MM.1S (cell line): ENCODE measurements around the gene TFDP1.

Experiments used
- DNase-seq: peaks from one replicate; pipeline ENCODE4 v3.0.0-alpha.2; 2015
- H2AFZ ChIP-seq: fragments of 300-600 bp; sonication (generic); 2 replicates; pipeline ENCODE4 v1.6.0; 2016; ENCODE audit warnings: antibody characterized with exemption, low read length
- H3F3A ChIP-seq: fragments of 300-600 bp; sonication (generic); 2 replicates; pipeline ENCODE4 v1.6.1; 2016; ENCODE audit warnings: mild to moderate bottlenecking, antibody characterized with exemption, low read length, moderate library complexity, mixed read lengths; ENCODE audit not compliant: insufficient read depth
- H3K27ac ChIP-seq: fragments of 300-600 bp; sonication (generic); 2 replicates; pipeline ENCODE4 v1.5.1; 2016; ENCODE audit warnings: mild to moderate bottlenecking, low read length
- H3K27me3 ChIP-seq: fragments of 300-600 bp; sonication (generic); replicated peaks from 2 replicates; pipeline ENCODE4 v1.6.0; 2016; ENCODE audit warnings: low read length; ENCODE audit not compliant: insufficient read depth
- H3K36me3 ChIP-seq: fragments of 300-600 bp; sonication (generic); replicated peaks from 2 replicates; pipeline ENCODE4 v1.6.1; 2016; ENCODE audit warnings: mild to moderate bottlenecking, low read length, mixed read lengths; ENCODE audit not compliant: insufficient read depth
- H3K4me1 ChIP-seq: fragments of 300-600 bp; sonication (generic); 2 replicates; pipeline ENCODE4 v1.6.1; 2016; ENCODE audit warnings: low read length, mixed read lengths
- H3K4me2 ChIP-seq: fragments of 300-600 bp; sonication (generic); 2 replicates; pipeline ENCODE4 v1.6.0; 2016; ENCODE audit warnings: low read depth, low read length
- H3K4me3 ChIP-seq: fragments of 300-600 bp; sonication (generic); 2 replicates; pipeline ENCODE4 v1.5.1; 2016; ENCODE audit warnings: low read length, mixed read lengths
- H3K79me2 ChIP-seq: fragments of 300-600 bp; sonication (generic); 2 replicates; pipeline ENCODE4 v1.6.1; 2016; ENCODE audit warnings: mixed run types, low read length, mixed read lengths
- H3K9ac ChIP-seq: fragments of 300-600 bp; sonication (generic); 2 replicates; pipeline ENCODE4 v1.6.1; 2016; ENCODE audit warnings: low read length, mixed read lengths
- H3K9me2 ChIP-seq: fragments of 300-600 bp; sonication (generic); replicated peaks from 2 replicates; pipeline ENCODE4 v1.6.1; 2016; ENCODE audit warnings: mild to moderate bottlenecking, low read length, mixed read lengths; ENCODE audit not compliant: insufficient read depth
- H3K9me3 ChIP-seq: fragments of 300-600 bp; sonication (generic); replicated peaks from 2 replicates; pipeline ENCODE4 v1.6.1; 2016; ENCODE audit warnings: mild to moderate bottlenecking, low read length, mixed read lengths; ENCODE audit not compliant: insufficient read depth
- H4K20me1 ChIP-seq: fragments of 300-600 bp; sonication (generic); 2 replicates; pipeline ENCODE4 v1.6.1; 2016; ENCODE audit warnings: mild to moderate bottlenecking, low read length, moderate library complexity, mixed read lengths; ENCODE audit not compliant: insufficient read depth
- EZH2 ChIP-seq: fragments of 300-600 bp; sonication (generic); optimal IDR thresholded peaks from 2 replicates; pipeline ENCODE3; 2017; ENCODE audit warnings: low read depth, mild to moderate bottlenecking, antibody characterized with exemption, low read length, mixed read lengths
- EZH2phosphoT487 ChIP-seq: fragments of 300-600 bp; sonication (generic); IDR thresholded peaks from 2 replicates; pipeline ENCODE4 v1.6.1; 2018; ENCODE audit warnings: antibody characterized with exemption, low read length
- TF ChIP-seq, protein P1 (sequence below): fragments of 300-600 bp; sonication (generic); IDR thresholded peaks from 2 replicates; pipeline ENCODE4 v1.5.1; 2016; ENCODE audit warnings: antibody characterized with exemption, low read length, mixed read lengths

The TFDP1 gene

DNA sequence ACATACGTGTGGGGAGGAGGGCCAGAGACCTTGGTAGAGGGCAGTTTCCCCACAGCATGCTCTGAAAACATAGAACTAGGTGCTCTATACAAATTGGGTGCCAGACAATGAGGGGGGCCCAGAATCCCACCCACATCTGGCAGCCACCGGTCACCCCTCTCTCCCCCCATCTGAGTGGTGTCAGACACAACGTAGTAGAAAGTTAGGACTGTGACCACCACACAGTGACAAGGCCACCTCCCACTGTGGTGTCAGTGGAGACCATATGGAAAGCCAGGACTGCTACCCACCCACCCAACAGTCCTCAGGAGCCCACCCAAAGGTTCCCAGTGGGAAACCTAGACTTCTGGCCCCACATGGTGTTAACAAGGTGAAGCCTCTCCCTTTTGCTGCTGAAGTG is 75.5 kb downstream of the TFDP1 start:
- no peak for DNase-seq
- Histone ChIP-seq H3F3A (no peaks in the 10 kb centered on the region; the same call in 1 of the 2 replicates), H2AFZ (no peak overlapping the region), H3K4me3 (no peak overlapping the region), H3K36me3 (no peaks in the 10 kb centered on the region), H3K79me2 (no peaks in the 10 kb centered on the region), H3K4me2 (no peak overlapping the region), H3K9ac (no peak overlapping the region), H4K20me1 (no peaks in the 10 kb centered on the region), H3K4me1 (no peaks in the 10 kb centered on the region), H3K9me2 (no peaks in the 10 kb centered on the region), H3K27me3 (no peaks in the 10 kb centered on the region; the same call in none of the 2 replicates), H3K9me3 (no peaks in the 10 kb centered on the region), H3K27ac (no peak overlapping the region)
- TF ChIP-seq EZH2 (no peak), EZH2phosphoT487 (no peak)
- TF ChIP-seq, protein P1, sequence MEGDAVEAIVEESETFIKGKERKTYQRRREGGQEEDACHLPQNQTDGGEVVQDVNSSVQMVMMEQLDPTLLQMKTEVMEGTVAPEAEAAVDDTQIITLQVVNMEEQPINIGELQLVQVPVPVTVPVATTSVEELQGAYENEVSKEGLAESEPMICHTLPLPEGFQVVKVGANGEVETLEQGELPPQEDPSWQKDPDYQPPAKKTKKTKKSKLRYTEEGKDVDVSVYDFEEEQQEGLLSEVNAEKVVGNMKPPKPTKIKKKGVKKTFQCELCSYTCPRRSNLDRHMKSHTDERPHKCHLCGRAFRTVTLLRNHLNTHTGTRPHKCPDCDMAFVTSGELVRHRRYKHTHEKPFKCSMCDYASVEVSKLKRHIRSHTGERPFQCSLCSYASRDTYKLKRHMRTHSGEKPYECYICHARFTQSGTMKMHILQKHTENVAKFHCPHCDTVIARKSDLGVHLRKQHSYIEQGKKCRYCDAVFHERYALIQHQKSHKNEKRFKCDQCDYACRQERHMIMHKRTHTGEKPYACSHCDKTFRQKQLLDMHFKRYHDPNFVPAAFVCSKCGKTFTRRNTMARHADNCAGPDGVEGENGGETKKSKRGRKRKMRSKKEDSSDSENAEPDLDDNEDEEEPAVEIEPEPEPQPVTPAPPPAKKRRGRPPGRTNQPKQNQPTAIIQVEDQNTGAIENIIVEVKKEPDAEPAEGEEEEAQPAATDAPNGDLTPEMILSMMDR, result no peak

DNA sequence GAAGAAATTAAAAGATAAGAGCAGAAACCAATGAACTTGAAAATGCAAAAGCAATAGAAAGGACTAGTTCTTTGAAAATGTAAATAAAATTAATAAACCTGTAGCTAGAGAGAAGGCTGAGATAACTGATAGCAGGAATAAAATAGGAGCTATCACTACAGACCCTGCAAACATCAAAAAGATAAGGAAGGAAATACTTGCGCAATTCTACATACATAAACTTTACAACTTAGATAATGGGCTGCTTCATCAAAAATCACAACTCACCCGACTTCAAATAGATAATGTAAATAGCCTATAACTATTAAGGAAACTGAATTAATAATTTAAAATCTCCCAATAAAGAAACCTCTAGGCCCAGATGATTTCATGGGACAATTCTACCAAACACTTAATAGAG is 77.0 kb downstream of the TFDP1 start:
- Histone ChIP-seq H3K4me3 (no peak overlapping the region), H3K9me3 (no peaks in the 10 kb centered on the region), H3K36me3 (no peaks in the 10 kb centered on the region), H3K4me2 (no peak overlapping the region), H3K27me3 (no peaks in the 10 kb centered on the region; the same call in none of the 2 replicates), H3K79me2 (no peaks in the 10 kb centered on the region), H3F3A (peaks cover 7% of the 10 kb centered on the region; the same call in 1 of the 2 replicates), H3K4me1 (no peaks in the 10 kb centered on the region), H3K27ac (no peak overlapping the region), H3K9ac (no peak overlapping the region), H3K9me2 (no peaks in the 10 kb centered on the region), H2AFZ (no peak overlapping the region), H4K20me1 (no peaks in the 10 kb centered on the region)
- TF ChIP-seq, protein P1, result no peak
- no peak for TF ChIP-seq EZH2
- TF ChIP-seq EZH2phosphoT487, result no peak
- DNase-seq, result no peak

DNA sequence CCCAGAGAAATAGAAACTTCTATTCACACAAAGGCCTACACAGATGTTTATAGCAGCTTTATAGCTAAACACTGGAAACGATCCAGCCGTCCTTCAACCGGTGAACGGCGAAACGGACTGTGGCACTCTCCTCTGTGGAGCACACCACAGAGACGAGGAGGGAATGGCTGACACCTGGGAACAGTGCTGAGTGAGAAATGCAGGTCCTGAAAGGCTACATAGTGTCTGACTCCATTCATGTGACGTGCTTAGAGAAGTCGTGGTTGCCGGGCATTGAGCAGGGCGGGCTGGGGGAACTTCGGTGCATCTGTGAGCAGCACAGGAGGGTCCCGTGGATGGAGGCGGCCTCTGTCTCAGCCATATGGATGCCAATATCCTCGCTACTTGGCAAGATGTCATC is 79.4 kb downstream of the TFDP1 start:
- TF ChIP-seq, protein P1, result no peak
- TF ChIP-seq EZH2phosphoT487 (no peak), EZH2 (no peak)
- Histone ChIP-seq H3K9ac (no peak overlapping the region), H3K36me3 (no peaks in the 10 kb centered on the region), H3K79me2 (no peaks in the 10 kb centered on the region), H4K20me1 (no peaks in the 10 kb centered on the region), H3K4me3 (no peak overlapping the region), H3K4me2 (no peak overlapping the region), H3K9me2 (no peaks in the 10 kb centered on the region), H3K9me3 (no peaks in the 10 kb centered on the region), H3K4me1 (no peaks in the 10 kb centered on the region), H3K27ac (no peak overlapping the region), H2AFZ (no peak overlapping the region), H3K27me3 (peaks cover 17% of the 10 kb centered on the region), H3F3A (peaks cover 7% of the 10 kb centered on the region; the same call in 1 of the 2 replicates)
- no peak for DNase-seq
